SK-N-SH (cell line): ENCODE results near the gene ADCY5.

Source experiments
- CTCF ChIP-seq: fragments of 200-600 bp; sonication (generic); IDR thresholded peaks from 2 replicates; pipeline ENCODE4 v1.6.1; 2017; ENCODE audit warnings: antibody characterized with exemption, mild to moderate bottlenecking, moderate library complexity
- GABPA ChIP-seq: IDR thresholded peaks from 2 replicates; pipeline ENCODE4 v1.4.0; 2012; ENCODE audit warnings: low read depth, mild to moderate bottlenecking
- MAX ChIP-seq: IDR thresholded peaks from 2 replicates; pipeline ENCODE4 v1.4.0; 2012; ENCODE audit warnings: low read depth

- no peak for TF ChIP-seq GABPA
- no peak for TF ChIP-seq MAX
- no peak for TF ChIP-seq CTCF
Measured at GRCh38 chr3:123296836-123297626, 151.9 kb downstream of the ADCY5 start.
